Activated T-cell treated with anti-CD3 and anti-CD28 coated beads, Interleukin-2, amount 50 U/mL, for 24 hours (primary cell): ENCODE data around the gene ARHGEF10L.
A peak's percentile ranks its signal among the peaks of the same experiment; 100 is the strongest.

ENCODE experiments used
- DNase-seq: peaks from one replicate; pipeline ENCODE4 v3.0.0-alpha.2; 2020
- H3K27ac Mint-ChIP-seq: 2 replicates; pipeline ENCODE4 v1.8.0; 2020; ENCODE audit warnings: mild to moderate bottlenecking, mixed read lengths
- H3K27me3 Mint-ChIP-seq: 2 replicates; pipeline ENCODE4 v1.8.0; 2020; ENCODE audit warnings: mixed read lengths
- H3K36me3 Mint-ChIP-seq: 2 replicates; pipeline ENCODE4 v1.8.0; 2020; ENCODE audit warnings: low read depth, mixed read lengths
- H3K4me1 Mint-ChIP-seq: 2 replicates; pipeline ENCODE4 v1.8.0; 2020; ENCODE audit warnings: low read depth, mixed read lengths
- H3K4me3 Mint-ChIP-seq: 2 replicates; pipeline ENCODE4 v1.8.0; 2020; ENCODE audit warnings: mild to moderate bottlenecking, moderate library complexity, mixed read lengths
- H3K9me3 Mint-ChIP-seq: 2 replicates; pipeline ENCODE4 v1.8.0; 2020; ENCODE audit warnings: mixed read lengths

Gene ARHGEF10L

DNA sequence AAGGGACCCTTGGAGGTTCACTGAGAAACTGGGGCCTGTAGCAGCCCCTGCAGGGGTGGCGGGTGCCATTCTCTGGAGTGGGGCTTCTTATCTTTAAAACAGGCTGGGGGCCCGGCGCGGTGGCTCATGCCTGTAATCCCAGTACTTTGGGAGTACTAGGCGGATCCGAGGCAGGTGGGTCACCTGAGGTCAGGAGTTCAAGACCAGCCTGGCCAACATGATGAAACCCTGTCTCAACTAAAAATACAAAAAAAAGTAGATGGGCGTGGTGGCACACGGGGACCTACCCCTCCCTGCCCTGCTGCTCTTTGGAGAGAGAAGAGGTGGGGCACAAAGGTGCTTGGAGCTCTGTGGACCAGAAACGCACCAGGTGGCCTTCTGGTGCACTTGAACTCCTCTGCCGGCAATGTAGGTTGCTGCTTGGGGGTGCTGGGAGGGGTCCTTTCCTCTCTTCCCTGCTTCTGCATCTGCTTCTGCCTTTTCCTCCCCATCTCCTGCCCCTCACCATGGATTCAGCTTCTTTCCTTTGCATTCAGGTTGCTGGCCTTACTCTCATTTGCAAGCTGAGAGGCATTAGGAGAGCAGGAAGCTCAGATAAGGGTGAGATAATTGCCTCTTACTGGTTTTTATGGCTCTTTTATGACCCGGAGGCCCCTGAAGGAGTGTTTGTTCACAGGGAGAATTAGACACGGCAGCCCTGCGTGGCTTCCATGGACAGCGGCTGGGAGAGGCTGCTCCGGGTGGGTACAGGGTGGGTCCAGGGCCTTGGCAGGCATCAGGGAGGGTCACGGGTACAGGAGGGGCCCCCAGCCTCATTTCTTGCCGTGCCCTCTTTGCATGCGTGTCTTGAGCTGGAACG lies 57.4 kb downstream of the ARHGEF10L start:
- H3K4me3 Mint-ChIP-seq, result no peak overlapping the region
- no peaks in the 10 kb centered on the region for H3K27me3 Mint-ChIP-seq
- H3K36me3 Mint-ChIP-seq, result no peaks in the 10 kb centered on the region
- H3K27ac Mint-ChIP-seq, result no peak overlapping the region
- H3K4me1 Mint-ChIP-seq, result no peaks in the 10 kb centered on the region
- no peaks in the 10 kb centered on the region for H3K9me3 Mint-ChIP-seq
- DNase-seq, result no peak

DNA sequence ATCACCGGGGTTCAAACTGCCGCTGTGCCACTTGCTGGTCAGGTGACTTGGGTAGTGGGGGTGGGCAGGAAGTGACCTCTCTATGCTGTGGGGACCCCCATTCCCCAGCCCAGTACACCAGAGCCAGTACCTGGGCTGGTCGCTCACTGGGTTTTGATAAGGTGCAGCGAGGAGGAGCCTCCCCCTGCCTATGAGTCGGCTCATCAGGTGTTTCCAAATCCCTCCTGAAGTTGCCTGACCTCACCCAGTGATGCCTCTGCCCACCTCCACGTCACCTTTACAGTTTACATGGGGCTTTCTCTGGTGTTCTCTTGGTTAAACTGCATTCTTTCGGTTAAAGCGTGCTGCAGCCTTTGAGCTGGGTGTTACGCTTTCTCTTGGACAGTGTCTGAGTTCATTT lies 58.2 kb downstream of the ARHGEF10L start:
- Mint-ChIP-seq H3K27ac (no peak overlapping the region), H3K36me3 (no peaks in the 10 kb centered on the region)

DNA sequence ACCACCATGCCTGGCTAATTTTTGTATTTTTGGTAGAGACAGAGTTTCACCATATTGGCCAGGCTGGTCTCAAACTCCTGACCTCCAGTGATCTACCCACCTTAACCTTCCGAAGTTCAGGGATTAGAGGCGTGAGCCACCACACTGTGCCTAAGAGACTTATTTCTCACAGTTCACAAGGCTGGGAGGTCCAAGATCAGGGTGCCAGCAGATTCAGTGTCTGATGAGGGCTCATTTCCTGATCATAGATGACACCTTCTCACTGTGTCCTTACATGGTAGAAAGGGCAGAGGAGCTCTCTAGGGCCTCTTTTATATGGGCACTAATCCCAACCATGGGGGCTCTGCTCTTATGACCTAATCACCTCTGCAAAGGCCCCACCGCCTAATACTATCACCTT lies 58.8 kb downstream of the ARHGEF10L start:
- no peak for DNase-seq
- Mint-ChIP-seq H3K4me1 (no peaks in the 10 kb centered on the region), H3K36me3 (no peaks in the 10 kb centered on the region), H3K27ac (no peak overlapping the region), H3K9me3 (no peaks in the 10 kb centered on the region), H3K27me3 (peaks cover 7% of the 10 kb centered on the region), H3K4me3 (no peak overlapping the region)

More for the DNA sequence above, 58.2 kb downstream of the ARHGEF10L start:
- Mint-ChIP-seq H3K4me3 (no peak overlapping the region), H3K4me1 (no peaks in the 10 kb centered on the region), H3K27me3 (peaks cover 4% of the 10 kb centered on the region), H3K9me3 (no peaks in the 10 kb centered on the region)
- no peak for DNase-seq

DNA sequence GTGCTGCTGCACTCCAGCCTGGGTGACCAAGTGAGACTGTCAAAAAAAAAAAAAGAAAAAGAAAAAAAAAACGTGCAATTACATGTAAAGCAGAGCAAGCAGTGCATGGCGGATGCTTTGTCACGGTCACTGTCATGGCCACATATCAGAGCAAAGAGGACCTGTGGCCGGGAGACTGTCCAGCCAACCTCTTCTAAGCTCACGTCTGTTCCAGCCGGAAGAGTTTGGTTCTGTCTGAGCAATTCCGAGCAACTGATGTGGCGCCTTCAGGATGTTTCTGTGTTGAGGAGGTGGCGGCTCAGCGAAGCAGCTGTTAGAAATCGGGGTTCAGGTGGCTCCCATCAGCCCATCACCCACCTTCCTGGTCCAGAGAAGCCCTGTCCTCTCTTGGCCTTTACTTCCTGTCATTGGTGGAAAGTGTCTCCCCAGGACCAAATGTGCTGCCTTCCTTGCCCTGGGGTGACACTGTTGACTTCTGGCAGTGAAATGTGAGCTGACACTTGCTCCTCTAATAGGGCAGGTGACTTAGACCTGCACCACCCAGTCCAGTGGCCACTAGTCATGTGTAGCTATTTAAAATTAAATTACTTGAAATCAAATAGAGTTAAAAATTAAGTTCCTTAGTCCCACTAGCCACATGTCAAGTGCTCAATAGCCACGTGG lies 59.9 kb downstream of the ARHGEF10L start:
- Mint-ChIP-seq H3K9me3 (no peaks in the 10 kb centered on the region), H3K27ac (no peak overlapping the region), H3K27me3 (peaks cover 7% of the 10 kb centered on the region), H3K4me1 (no peaks in the 10 kb centered on the region), H3K4me3 (no peak overlapping the region), H3K36me3 (no peaks in the 10 kb centered on the region)
- DNase-seq, result no peak

DNA sequence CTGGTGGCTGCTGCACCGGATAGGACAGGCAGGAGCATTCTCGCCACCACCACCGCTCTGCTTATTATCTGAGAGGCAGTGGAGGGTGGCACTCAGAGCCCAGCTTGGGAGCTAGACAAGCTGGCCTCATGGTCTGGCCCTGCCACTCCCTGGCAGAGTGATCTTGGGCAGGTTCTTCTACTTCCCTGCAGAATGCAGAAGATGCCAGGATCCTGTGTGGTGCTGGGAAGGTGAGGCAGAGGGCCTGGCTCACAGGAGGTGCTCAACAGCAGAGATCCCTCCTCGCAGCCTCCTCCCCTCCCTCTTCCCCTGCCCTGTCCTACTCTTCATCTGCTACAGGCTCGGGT lies 60.4 kb downstream of the ARHGEF10L start:
- H3K27me3 Mint-ChIP-seq, result peaks cover 7% of the 10 kb centered on the region
- H3K36me3 Mint-ChIP-seq, result no peaks in the 10 kb centered on the region
- DNase-seq, result no peak
- no peak overlapping the region for H3K27ac Mint-ChIP-seq
- no peaks in the 10 kb centered on the region for H3K9me3 Mint-ChIP-seq
- no peak overlapping the region for H3K4me3 Mint-ChIP-seq
- H3K4me1 Mint-ChIP-seq, result no peaks in the 10 kb centered on the region

DNA sequence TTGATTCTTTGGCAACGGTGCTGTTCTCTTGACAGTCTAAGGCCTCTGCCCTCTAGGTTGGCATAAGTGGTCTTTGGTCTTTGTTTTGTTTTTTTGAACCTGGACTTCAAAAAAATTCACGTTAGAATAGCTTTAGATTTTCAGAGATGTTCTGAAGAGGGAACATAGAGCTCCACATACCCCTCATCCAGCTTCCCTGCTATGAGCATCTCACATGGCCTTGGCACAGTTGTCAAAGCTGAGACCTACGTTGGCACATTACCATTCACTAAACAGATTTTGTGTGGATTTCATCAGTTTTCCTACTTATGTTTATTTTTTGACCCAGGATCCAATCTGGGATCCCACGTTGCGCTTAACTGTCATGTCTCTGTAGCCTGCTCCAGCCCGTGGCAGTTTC lies 60.8 kb downstream of the ARHGEF10L start:
- Mint-ChIP-seq H3K4me1 (no peaks in the 10 kb centered on the region), H3K4me3 (no peak overlapping the region), H3K36me3 (no peaks in the 10 kb centered on the region), H3K27ac (no peak overlapping the region), H3K9me3 (no peaks in the 10 kb centered on the region), H3K27me3 (peaks cover 7% of the 10 kb centered on the region)
- no peak for DNase-seq

DNA sequence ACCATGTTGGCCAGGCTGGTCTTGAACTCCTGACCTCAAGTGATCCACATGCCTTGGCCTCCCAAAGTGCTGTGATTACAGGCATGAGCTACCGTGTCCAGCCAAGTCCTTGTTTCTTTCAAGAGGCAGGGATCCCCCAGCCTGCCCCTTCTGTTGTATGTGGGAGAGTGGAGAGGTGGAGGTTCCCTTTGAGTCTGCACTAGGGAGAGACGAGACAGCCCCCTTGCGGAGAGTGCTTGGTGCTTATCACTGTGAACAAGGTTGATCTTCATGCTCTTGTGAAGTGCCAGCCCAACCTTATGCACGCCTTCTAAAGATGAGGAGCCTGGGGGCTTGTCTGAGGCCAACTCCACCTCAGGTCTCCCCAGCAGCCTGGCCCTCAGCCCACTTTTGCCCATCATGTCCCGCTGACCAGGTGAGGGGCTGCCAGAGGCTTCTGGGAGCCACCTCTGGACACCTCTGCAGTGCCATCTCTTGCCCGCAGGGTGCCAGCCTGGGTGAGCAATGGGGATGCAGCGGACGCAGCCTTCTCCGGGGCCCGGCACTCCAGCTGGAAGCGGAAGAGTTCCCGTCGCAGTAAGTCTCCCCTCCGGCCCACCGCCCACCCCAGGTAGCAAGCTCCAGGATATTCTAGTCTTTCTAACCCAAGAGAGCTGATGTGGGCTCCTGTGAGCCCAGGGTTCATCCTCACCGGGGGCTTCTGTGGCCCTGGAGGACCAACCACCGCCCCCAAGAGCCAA lies 62.3 kb downstream of the ARHGEF10L start:
- H3K4me1 Mint-ChIP-seq, result no peaks in the 10 kb centered on the region
- no peak overlapping the region for H3K4me3 Mint-ChIP-seq
- peaks cover 7% of the 10 kb centered on the region for H3K27me3 Mint-ChIP-seq
- no peaks in the 10 kb centered on the region for H3K9me3 Mint-ChIP-seq
- DNase-seq, result no peak
- H3K27ac Mint-ChIP-seq, result no peak overlapping the region
- H3K36me3 Mint-ChIP-seq, result no peaks in the 10 kb centered on the region

DNA sequence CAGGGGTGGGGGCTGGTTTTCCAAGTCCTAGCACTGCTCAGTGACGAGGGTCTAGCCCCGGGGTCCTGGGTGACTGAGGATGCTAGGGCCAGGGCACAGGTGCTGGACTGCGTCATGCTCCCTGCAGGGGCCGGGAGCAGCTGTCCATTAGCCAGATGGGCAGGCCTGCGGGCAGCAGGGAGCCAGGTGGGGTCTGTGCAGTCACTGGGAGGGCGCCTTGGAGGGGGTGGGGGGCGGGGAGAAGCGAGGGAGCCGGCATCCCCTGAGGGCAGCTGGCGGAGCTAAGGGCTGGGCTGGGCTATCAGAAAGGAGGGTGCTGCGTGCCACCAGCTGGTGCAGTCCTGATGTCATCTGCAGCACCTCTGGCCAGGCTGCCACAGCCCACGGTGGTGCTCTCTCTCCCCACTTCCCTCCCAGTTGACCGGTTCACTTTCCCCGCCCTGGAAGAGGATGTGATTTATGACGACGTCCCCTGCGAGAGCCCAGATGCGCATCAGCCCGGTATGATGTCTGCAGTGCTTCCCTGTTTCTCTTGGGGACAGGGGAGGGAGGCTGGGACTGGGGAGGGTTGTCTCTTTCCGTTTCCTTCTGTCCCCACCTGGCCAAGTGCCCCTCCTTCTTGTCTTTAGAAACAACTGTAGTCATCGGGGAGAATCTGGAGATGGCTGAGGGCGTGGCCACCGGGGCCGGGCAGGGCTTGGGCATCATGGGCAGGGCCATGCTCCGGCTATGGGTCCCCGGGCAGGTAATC lies 63.8 kb downstream of the ARHGEF10L start:
- Mint-ChIP-seq H3K27ac (no peak overlapping the region), H3K27me3 (peaks cover 7% of the 10 kb centered on the region), H3K9me3 (no peaks in the 10 kb centered on the region), H3K36me3 (no peaks in the 10 kb centered on the region), H3K4me1 (no peaks in the 10 kb centered on the region), H3K4me3 (no peak overlapping the region)
- DNase-seq, result no peak

DNA sequence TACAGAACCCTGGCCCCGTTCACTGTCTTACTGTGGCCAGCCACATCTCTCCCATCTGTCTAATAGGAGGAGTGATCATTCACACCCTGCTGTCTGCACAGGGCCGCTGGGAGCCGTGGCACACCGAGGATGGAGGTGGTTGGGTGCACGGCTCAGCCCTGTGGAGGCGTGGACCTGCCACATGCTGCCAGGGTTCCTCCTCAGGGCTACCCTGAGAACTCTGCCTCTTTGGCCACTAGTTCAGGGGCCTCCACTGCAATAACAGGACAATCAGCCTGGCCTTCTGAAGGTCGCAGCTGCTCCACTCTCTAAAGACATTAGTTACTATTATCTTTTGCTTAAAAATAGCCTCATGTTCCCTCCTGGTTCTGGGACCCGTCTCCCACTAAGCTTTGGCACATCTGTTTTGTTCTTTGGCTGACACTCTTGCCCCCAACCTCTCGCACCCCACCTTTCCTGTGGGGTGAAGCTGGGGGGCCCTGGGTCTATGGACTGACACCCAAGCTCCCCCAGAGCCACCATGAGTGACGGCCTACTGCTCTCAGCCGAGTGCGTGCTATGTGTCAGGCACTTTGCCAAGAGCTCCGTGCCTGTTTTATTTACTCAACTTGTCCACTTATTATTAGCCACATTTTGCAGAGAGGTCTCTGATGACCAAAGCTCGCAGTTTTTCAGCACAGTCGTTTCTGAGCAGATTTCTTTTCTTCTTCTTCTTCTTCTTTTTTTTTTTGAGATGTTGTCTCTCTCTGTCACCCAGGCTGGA lies 66.3 kb downstream of the ARHGEF10L start:
- no peaks in the 10 kb centered on the region for H3K36me3 Mint-ChIP-seq
- no peak for DNase-seq
- H3K27ac Mint-ChIP-seq, result no peak overlapping the region
- H3K27me3 Mint-ChIP-seq, result peaks cover 7% of the 10 kb centered on the region
- H3K4me3 Mint-ChIP-seq, result no peak overlapping the region
- H3K4me1 Mint-ChIP-seq, result no peaks in the 10 kb centered on the region
- H3K9me3 Mint-ChIP-seq, result no peaks in the 10 kb centered on the region

DNA sequence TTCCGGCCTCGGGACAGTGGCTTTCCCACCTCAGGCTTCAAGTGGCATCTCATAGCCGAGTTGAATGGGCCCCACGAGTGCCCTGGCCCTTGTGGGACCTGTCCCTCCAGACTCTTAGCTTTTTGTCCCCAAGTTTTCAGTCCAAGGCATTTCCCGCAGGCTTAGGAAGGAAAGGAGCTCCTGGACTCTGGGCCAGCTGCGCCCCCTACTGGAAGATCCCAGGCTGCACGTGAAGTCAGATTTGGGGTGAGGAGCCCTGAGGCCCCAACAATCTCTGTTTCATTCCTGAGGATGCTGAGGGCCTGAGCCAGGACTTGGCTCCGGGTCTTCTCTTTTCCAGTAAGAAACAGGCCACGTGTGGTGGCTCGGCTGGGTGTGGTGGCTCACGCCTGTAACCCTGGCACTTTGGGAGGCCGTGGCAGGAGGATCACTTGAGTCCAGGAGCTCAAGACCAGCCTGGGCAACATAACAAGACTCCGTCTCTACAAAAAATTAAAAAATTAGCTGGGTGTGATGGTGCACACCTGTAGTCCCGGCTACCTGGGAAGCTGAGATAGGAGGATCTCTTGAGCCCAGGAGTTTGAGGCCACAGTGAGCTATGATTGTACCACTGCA lies 67.4 kb downstream of the ARHGEF10L start:
- Mint-ChIP-seq H3K4me3 (no peak overlapping the region), H3K27ac (no peak overlapping the region), H3K27me3 (peaks cover 7% of the 10 kb centered on the region), H3K36me3 (no peaks in the 10 kb centered on the region), H3K9me3 (no peaks in the 10 kb centered on the region), H3K4me1 (no peaks in the 10 kb centered on the region)
- peak; percentile 53 for DNase-seq

DNA sequence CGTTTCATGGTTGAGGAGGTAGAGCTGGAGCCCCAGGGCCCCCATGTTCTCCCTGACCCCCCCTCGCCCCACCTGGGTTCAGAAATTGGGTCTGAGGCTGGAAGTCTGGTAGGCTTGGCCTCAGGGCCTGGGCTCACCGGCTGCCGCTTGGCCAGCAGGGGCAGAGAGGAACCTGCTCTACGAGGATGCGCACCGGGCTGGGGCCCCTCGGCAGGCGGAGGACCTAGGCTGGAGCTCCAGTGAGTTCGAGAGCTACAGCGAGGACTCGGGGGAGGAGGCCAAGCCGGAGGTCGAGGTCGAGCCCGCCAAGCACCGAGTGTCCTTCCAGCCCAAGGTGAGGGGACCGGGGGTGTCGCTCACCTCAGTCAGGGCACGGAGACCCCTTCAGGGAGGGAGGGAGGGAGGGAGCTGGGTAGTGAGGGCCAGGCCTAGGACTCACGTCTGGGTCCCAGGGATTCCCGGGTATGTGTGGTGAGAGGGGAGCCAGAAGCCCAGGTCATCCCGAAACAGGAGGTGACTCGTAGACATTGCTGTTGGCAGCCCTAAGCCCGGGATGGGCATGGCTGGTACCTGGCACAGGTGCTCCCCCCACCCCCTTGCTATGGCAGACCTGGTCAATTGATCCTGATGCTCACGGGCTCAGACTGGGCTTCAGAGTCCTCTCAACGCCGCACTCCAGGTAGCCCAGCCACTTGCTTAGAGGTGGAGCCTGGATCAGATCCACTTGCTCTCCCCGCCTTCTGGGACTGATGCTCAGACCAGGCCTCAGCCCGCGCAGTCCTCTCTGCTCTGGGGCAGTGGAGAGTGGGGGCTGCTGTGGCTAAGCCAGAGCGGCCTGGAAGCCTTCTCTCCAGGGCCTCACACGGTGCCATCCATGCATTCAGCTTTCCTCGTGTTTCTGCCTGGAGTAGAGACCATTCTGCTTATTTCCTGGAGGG lies 68.4 kb downstream of the ARHGEF10L start:
- Mint-ChIP-seq H3K27ac (no peak overlapping the region), H3K27me3 (peaks cover under 1% of the 10 kb centered on the region), H3K4me1 (no peaks in the 10 kb centered on the region), H3K9me3 (no peaks in the 10 kb centered on the region), H3K4me3 (no peak overlapping the region), H3K36me3 (no peaks in the 10 kb centered on the region)
- DNase-seq, result no peak

DNA sequence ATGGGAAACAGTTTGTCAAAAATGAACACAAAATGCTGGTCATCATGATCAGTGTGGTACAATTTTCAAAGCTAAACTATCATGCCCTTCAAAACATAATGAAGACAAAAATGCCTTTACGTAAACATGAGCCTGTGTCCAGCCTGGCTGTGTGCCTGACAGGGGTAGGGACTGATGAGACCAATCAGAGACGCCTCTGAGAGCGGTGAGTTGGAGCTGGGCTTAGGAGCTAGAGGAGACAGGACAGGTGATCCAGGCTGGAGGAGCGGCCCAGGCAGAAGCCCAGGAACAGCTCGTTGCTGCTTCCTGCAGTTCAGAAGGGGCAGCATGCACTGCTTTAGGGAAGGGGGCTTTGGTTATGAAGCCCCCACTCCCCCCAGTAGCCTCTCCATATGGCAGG lies 70.0 kb downstream of the ARHGEF10L start:
- Mint-ChIP-seq H3K4me1 (no peaks in the 10 kb centered on the region), H3K27ac (no peak overlapping the region), H3K9me3 (no peaks in the 10 kb centered on the region), H3K27me3 (no peaks in the 10 kb centered on the region), H3K4me3 (no peak overlapping the region), H3K36me3 (no peaks in the 10 kb centered on the region)
- DNase-seq, result no peak

DNA sequence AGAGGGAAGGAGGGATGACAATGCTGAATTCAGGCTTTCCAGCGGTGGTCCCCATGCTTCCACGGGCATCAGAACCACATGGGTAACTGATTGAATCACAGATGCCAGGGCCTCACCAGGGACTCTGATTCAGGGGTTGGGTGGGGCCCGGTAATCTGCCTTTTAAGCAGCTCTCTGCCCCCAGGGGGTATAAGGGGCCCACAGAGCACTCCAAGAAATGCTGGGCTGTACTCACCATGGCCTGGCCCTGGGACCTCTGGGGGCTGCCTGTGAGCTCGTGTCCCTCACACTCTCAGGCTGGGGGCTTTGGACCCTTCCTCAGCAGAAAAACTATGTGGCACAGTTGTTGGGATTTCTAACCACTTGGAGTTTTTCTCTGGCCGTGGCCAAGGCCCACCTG lies 70.6 kb downstream of the ARHGEF10L start:
- DNase-seq, result no peak
- no peaks in the 10 kb centered on the region for H3K9me3 Mint-ChIP-seq
- no peaks in the 10 kb centered on the region for H3K4me1 Mint-ChIP-seq
- H3K27me3 Mint-ChIP-seq, result no peaks in the 10 kb centered on the region
- H3K4me3 Mint-ChIP-seq, result no peak overlapping the region
- no peaks in the 10 kb centered on the region for H3K36me3 Mint-ChIP-seq
- no peak overlapping the region for H3K27ac Mint-ChIP-seq
